GM19324 (cell line): ENCODE data around the gene TTPAL.
"Not testable (repeated sequence)": the region's sequence is repeated elsewhere in the genome, so short reads cannot be mapped to it uniquely, and the experiment has no call there.

Experiments
- ATAC-seq: cut with Tn5 transposase; IDR thresholded peaks from one replicate; pipeline ENCODE4 v1.9.1; 2021; ENCODE audit warnings: mild to moderate bottlenecking, moderate library complexity; ENCODE audit not compliant: unreplicated experiment, low FRiP score

Gene TTPAL

GRCh38 chr20:44467289-44467883 lies 8.3 kb upstream of the TTPAL start:
- no peak for ATAC-seq

DNA sequence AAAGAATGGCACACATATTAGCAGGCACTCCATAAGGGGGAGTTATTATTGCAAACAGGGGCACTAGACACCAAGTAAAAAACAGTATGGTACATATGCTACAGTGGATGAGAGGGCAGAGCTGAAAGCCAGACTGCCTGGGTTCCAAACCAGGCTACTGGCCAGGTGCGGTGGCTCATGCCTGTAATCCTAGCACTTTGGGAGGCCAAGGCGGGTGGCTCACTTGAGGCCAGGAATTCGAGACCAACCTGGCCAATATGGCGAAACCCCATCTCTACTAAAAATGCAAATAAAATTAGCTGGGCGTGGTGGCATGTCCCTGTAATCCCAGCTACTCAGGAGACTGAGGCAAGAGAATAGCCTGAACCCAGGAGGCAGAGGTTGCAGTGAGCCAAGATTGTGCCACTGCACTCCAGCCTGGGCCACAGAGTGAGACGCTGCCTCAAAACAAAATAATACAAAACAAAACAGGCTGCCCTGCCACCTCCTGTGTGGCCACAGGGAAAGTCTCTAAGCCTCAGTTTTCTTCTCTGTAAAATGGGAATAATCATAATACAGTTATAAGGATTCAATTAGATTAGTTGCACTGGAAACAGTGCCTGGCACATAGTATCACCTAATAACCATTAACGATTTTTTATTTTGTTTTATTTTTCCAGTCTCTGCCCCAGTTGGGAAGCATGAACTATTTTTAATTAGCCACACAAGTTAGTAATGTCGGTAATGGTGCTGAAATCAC lies 7.5 kb upstream of the TTPAL start:
- ATAC-seq: no peak

GRCh38 chr20:44470327-44470726 lies 5.3 kb upstream of the TTPAL start:
- ATAC-seq: no peak

GRCh38 chr20:44471481-44471882 lies 4.2 kb upstream of the TTPAL start:
- no peak for ATAC-seq

DNA sequence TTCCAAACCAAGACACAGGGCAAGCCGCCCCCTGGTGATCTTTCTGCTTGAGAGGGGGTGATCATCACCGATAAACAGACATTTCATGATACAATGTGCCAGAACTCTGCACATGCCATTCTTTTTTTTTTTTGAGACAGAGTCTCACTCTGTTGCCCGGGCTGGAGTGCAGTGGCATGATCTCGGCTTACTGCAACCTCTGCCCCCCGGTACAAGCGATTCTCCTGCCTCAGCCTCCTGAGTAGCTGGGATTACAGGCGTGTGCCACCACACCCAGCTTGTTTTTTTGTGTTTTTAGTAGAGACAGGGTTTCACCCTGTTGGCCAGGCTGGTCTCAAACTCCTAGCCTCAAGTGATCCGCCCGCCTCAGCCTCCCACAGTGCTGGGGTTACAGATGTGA lies 3.4 kb upstream of the TTPAL start:
- ATAC-seq: not testable (repeated sequence)

GRCh38 chr20:44475372-44475693 lies 341 bp upstream of the TTPAL start:
- no peak for ATAC-seq

- ATAC-seq: no peak
These were observed 1.5 kb downstream of the TTPAL start for GRCh38 chr20:44477151-44477550.

DNA sequence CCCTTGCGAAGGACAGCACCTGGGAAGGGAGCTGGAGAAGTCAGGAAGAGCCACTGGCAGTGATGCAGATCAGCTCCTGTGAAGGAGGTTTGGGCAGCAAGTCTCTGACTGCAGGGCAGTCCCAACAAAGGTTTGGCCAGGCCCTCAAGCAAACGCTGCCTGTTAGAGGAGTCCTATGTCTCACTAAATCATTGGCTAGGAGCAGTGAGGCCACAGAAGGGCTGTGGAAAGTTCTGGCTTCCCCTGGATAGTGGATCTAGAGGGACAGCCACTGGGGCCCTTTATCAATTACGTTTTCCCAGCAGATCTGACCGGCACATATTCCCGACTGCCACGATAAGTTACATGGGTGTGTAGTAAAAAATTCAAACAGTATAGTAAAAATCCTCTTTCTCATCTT lies 2.5 kb downstream of the TTPAL start:
- ATAC-seq: no peak

- ATAC-seq: no peak
These were observed 4.0 kb downstream of the TTPAL start for GRCh38 chr20:44479643-44480042.

DNA sequence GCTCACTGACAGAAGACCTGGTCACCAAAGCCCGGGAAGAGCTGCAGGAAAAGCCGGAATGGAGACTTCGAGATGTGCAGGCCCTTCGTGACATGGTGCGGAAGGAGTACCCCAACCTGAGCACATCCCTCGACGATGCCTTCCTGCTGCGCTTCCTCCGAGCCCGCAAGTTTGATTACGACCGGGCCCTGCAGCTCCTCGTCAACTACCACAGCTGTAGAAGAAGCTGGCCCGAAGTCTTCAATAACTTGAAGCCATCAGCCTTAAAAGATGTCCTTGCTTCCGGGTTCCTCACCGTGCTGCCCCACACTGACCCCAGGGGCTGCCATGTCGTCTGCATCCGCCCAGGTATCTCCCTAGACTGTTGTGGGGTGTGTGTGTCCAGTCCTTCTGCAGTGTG lies 4.4 kb downstream of the TTPAL start:
- no peak for ATAC-seq

DNA sequence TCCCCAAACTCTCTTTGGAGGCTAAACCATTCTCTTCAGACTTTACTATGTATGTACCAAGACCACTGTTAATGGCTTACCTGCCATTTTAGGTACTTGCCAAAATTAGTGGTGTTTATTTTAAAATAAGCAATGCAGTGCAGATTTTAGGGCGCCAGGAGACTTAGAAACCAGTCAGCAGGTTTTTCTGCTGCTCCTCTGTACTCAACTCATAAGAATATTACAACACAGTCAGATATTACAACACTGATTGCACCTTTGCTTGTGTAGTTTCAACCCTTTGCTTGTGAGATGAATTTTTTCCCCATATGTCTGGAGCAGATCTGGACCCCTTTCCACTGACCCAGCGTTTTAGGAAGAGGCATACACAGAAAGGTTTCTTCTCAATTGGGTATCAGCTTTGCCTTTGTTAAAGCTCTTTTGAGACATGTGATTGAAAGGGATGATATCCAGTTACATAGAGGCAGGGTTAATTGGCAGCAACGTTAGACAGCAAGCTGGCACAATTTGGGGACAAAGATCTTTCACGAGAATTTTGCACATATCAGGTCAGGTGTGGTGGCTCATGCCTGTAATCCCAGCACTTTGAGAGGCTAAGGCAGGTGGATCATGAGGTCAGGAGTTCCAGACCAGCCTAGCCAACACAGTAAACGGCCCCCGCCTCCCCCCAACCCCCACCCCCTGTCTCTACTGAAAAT lies 6.2 kb downstream of the TTPAL start:
- ATAC-seq: no peak

DNA sequence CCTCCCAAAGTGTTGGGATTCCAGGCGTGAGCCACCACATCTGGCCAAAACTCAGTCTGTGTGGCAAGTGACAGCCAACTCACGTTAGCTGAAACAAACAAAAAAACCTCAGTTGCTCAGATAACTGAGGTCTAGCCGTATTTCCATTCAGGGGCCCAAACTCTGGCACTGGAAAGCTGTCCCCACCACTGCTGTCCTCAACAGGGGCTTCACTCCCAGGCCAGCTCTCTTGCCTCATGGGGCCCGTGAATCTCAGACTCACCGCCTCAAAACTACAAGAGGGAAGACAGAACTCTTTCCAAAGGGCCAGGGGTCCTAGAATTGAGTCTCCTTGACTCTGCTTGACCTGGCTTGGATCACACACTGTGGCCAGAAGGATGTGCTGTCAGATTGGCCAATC lies 7.4 kb downstream of the TTPAL start:
- no peak for ATAC-seq

DNA sequence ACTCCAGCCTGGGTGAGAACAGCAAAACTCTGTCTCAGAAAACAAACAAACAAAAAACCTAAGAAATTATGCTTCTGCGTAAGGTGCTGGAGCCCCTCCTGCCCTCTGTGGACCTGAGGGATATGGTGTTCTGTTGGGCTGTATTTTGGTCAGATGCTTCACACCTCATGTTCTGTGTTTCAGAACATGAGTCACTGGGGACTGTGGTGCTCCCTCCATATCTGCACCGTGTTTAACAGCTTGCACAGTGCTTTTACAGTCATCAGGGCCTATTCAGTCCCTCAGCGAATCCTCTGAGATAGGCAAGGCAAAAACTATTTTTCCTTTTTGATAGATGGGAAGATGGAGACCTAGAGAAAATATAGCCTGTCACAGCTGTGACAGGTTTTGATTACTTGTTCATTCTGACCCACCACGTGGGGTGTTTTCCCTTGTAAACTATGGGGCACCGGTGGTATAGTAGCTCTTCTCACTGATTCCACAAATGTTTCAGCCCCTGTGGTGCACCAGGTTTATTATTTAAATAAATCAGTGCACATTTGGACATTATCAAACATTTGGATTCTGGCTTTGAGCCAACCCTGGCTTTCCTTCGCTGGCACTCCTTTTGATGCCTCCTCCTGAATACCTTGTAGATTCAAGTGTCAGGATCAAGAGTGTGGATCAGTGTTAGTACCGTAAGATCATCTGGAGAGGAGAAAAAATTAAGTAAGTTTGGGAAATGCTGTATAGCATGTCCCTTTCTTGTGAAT lies 9.6 kb downstream of the TTPAL start:
- no peak for ATAC-seq

DNA sequence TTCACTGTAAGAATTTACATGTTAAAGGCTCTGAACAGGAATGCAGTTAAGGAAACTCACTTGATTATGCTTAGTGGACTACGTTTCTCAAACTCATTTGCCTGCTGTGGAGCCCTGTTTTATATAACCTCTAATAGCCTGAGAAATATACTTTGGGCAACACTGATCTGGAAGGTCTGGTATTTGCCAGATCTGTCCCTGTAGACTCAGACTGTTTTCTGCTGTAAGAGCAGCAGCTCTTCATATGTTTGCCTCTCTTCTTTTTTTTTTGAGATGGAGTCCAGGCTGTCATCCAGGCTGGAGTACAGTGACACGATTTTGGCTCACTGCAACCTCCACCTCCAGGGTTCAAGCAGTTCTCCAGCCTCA lies 10.1 kb downstream of the TTPAL start:
- no peak for ATAC-seq

DNA sequence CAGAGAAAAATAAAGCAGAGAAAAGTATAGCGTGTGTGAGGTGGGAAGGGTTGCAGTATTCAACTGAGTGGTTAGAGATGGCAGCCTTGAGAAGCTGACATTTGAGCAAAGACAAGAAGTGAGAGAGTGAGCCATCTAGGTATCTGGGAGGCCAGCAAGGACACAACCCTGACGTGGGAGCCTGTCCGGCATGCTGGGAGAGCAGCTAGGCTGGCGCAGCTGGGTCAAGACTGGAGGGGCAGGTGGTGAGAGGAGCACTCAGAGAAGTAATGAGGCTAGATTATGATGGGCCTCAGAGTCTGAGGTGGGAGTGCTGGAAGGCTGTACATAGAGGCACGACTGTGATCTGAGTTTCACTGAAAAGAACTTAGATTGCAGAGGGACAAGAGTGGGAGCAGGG lies 12.9 kb downstream of the TTPAL start:
- no peak for ATAC-seq

DNA sequence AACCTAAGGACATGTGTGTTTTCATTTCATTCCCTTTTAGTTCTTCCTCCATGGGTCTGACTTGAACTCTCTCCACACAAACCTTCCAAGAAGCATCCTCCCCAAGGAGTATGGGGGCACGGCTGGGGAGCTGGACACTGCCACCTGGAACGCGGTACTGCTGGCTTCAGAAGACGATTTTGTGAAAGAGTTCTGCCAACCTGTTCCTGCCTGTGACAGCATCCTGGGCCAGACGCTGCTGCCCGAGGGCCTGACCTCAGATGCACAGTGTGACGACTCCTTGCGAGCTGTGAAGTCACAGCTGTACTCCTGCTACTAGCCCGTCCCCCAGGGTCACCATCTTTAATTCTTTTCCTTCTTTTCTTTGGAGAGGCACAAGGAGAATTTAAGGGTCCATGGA lies 13.5 kb downstream of the TTPAL start:
- no peak for ATAC-seq

GRCh38 chr20:44489931-44490330 lies 14.3 kb downstream of the TTPAL start:
- no peak for ATAC-seq

GRCh38 chr20:44491635-44492395 lies 16.1 kb downstream of the TTPAL start:
- no peak for ATAC-seq

DNA sequence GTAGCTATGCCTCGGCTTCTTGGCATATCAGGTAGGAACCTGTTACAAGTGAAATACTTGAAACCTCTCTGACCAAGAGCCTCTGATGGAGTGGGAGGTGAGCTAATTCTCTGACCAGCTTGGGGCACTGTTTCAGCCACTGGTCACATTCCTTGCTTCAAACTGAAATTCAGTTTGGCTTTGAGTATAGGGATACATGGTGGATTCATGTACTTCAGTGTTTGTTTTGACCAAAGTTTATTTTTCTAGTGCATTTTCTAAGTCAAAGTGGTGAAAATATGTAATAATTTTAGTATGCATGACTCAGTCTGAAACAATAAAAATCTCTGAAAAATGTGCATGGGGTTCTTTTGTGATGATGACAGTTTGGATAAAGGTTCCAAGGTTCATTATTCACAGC lies 18.6 kb downstream of the TTPAL start:
- no peak for ATAC-seq

DNA sequence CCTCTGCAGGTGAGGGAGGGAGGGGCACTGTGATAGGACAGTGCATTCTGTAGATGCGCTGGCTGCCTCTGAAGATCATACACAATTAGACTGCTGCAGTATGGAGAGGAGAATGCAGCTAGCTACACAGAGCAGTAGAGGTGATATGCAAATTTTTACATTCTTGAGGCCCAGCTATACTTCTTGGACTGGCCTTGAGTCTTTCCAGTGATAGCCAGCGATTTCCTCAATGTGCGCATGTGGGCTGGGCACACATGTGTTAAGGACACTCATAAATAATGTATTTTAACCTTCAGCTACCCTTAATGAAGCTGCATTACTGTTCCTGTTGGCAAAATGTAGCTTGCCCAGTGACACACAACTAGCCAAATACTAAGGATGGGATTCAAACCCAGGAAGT lies 19.0 kb downstream of the TTPAL start:
- ATAC-seq: no peak

GRCh38 chr20:44495257-44495656 lies 19.6 kb downstream of the TTPAL start:
- no peak for ATAC-seq
